G401 (cell line): Measurements from ENCODE around the gene CDK5RAP1. TPM values are rescaled to one million over a fixed set of nuclear protein-coding genes. Genes with fewer than 3 reads are reported as not detected.

Experiments
- DNase-seq: peaks from one replicate; pipeline ENCODE4 v3.0.0-alpha.2; 2015; ENCODE audit warnings: low spot score
- in situ Hi-C: cut with HindIII; loops from 2 replicates; pipeline ENCODE4 v1.10.0; 2016; ENCODE audit warnings: low sequenced_read_pairs, mixed read lengths
- total RNA-seq: library from RNA; depleted of rRNA; stranded (reverse); fragments of >200 nt; shearing (Covaris generic); gene quantifications from 2 replicates; pipeline ENCODE4 v1.2.3, GENCODE V29; 2014

Gene CDK5RAP1
- total RNA-seq, 1 experiment from 2014 or later, result 65.5 TPM

- in situ Hi-C loops, result no loop called here
- no peak for DNase-seq
These were observed 61.7 kb downstream of the CDK5RAP1 start for GRCh38 chr20:33339515-33340058.

- no peak for DNase-seq
- in situ Hi-C loops, result no loop called here
These were observed 62.7 kb downstream of the CDK5RAP1 start for GRCh38 chr20:33338467-33339258.

- DNase-seq, result no peak
- in situ Hi-C loops, result no loop called here
These were observed 63.7 kb downstream of the CDK5RAP1 start for GRCh38 chr20:33337531-33338165.

- DNase-seq, result no peak
- in situ Hi-C loops, result no loop called here
These were observed 64.2 kb downstream of the CDK5RAP1 start for GRCh38 chr20:33337119-33337518.

- DNase-seq, result no peak
- in situ Hi-C loops, result no loop called here
These were observed 64.9 kb downstream of the CDK5RAP1 start for GRCh38 chr20:33336375-33336774.

- in situ Hi-C loops, result no loop called here
- DNase-seq, result no peak
These were observed 67.2 kb downstream of the CDK5RAP1 start for GRCh38 chr20:33334111-33334510.

- in situ Hi-C loops, result no loop called here
- DNase-seq, result no peak
These were observed 67.7 kb downstream of the CDK5RAP1 start for GRCh38 chr20:33333616-33334015.

GRCh38 chr20:33332905-33333456, 68.3 kb downstream of the CDK5RAP1 start:
- no peak for DNase-seq
- in situ Hi-C loops, result no loop called here

GRCh38 chr20:33328157-33329137, 72.9 kb downstream of the CDK5RAP1 start:
- no peak for DNase-seq
- in situ Hi-C loops, result no loop called here

GRCh38 chr20:33325350-33325749, 76.0 kb downstream of the CDK5RAP1 start:
- in situ Hi-C loops, result no loop called here
- no peak for DNase-seq

- in situ Hi-C loops, result no loop called here
These were observed 78.1 kb downstream of the CDK5RAP1 start for GRCh38 chr20:33323236-33323635.

GRCh38 chr20:33322456-33322855, 78.9 kb downstream of the CDK5RAP1 start:
- in situ Hi-C loops, result no loop called here
- no peak for DNase-seq

More at GRCh38 chr20:33323236-33323635, 78.1 kb downstream of the CDK5RAP1 start:
- no peak for DNase-seq

GRCh38 chr20:33320006-33320405, 81.3 kb downstream of the CDK5RAP1 start:
- no peak for DNase-seq
- in situ Hi-C loops, result no loop called here

- no peak for DNase-seq
- in situ Hi-C loops, result no loop called here
These were observed 83.3 kb downstream of the CDK5RAP1 start for GRCh38 chr20:33318096-33318429.

GRCh38 chr20:33317424-33318095, 83.8 kb downstream of the CDK5RAP1 start:
- no peak for DNase-seq
- in situ Hi-C loops, result no loop called here

GRCh38 chr20:33316958-33317357, 84.4 kb downstream of the CDK5RAP1 start:
- in situ Hi-C loops, result no loop called here

GRCh38 chr20:33316343-33316742, 85.0 kb downstream of the CDK5RAP1 start:
- in situ Hi-C loops, result no loop called here
- no peak for DNase-seq

More at GRCh38 chr20:33316958-33317357, 84.4 kb downstream of the CDK5RAP1 start:
- no peak for DNase-seq

- in situ Hi-C loops, result no loop called here
- DNase-seq, result no peak
These were observed 87.5 kb downstream of the CDK5RAP1 start for GRCh38 chr20:33313686-33314314.
